ACHN (cell line): ENCODE data around the gene CDR2.

ENCODE experiments used
- DNase-seq: peaks from one replicate; pipeline ENCODE4 v3.0.0-alpha.2; 2015
- in situ Hi-C: cut with HindIII; loops from 2 replicates; pipeline ENCODE4 v1.10.0; 2017; ENCODE audit warnings: low sequenced_read_pairs, low pct_ligation_motif_present, low pct_unique_long_range_greater_than_20kb

CDR2 gene

GRCh38 chr16:22329199-22329695 is 45.2 kb downstream of the CDR2 start:
- no peak for DNase-seq
- in situ Hi-C loops: no loop called here

- in situ Hi-C loops: no loop called here
- DNase-seq: no peak
Measured at GRCh38 chr16:22328081-22328725, 46.2 kb downstream of the CDR2 start.

- in situ Hi-C loops: no loop called here
Measured at GRCh38 chr16:22327446-22327775, 47.0 kb downstream of the CDR2 start.

GRCh38 chr16:22326771-22327445 is 47.5 kb downstream of the CDR2 start:
- in situ Hi-C loops: no loop called here
- DNase-seq: no peak

More at GRCh38 chr16:22327446-22327775, 47.0 kb downstream of the CDR2 start:
- no peak for DNase-seq

GRCh38 chr16:22326369-22326652 is 48.1 kb downstream of the CDR2 start:
- no peak for DNase-seq
- in situ Hi-C loops: no loop called here

- no peak for DNase-seq
- in situ Hi-C loops: no loop called here
Measured at GRCh38 chr16:22325598-22326368, 48.6 kb downstream of the CDR2 start.

GRCh38 chr16:22324787-22325597 is 49.4 kb downstream of the CDR2 start:
- DNase-seq: no peak
- in situ Hi-C loops: no loop called here

- in situ Hi-C loops: no loop called here
- DNase-seq: no peak
Measured at GRCh38 chr16:22323959-22324786, 50.2 kb downstream of the CDR2 start.

GRCh38 chr16:22323173-22323958 is 51.1 kb downstream of the CDR2 start:
- in situ Hi-C loops: no loop called here

GRCh38 chr16:22322741-22323140 is 51.7 kb downstream of the CDR2 start:
- DNase-seq: no peak
- in situ Hi-C loops: no loop called here

More at GRCh38 chr16:22323173-22323958, 51.1 kb downstream of the CDR2 start:
- no peak for DNase-seq

GRCh38 chr16:22322021-22322471 is 52.4 kb downstream of the CDR2 start:
- in situ Hi-C loops: no loop called here
- DNase-seq: no peak

GRCh38 chr16:22321340-22322001 is 52.9 kb downstream of the CDR2 start:
- DNase-seq: peak; percentile 83
- in situ Hi-C loops: no loop called here

- DNase-seq: no peak
- in situ Hi-C loops: no loop called here
Measured at GRCh38 chr16:22320572-22321339, 53.7 kb downstream of the CDR2 start.

GRCh38 chr16:22318690-22319358 is 55.6 kb downstream of the CDR2 start:
- peak; percentile 68 for DNase-seq

GRCh38 chr16:22317625-22318024 is 56.8 kb downstream of the CDR2 start:
- in situ Hi-C loops: no loop called here
- no peak for DNase-seq

More at GRCh38 chr16:22318690-22319358, 55.6 kb downstream of the CDR2 start:
- in situ Hi-C loops: no loop called here
